RWPE2 (cell line): ENCODE results near the gene DRAXIN.

ENCODE experiments used
- ATAC-seq: fragments of 200-7000 bp; cut with Tn5 transposase; 3 replicates; pipeline ENCODE4 v1.9.1; 2021; ENCODE audit warnings: low read depth
- DNase-seq: peaks from one replicate; pipeline ENCODE4 v3.0.0-alpha.2; 2020; ENCODE audit warnings: low spot score
- H3K27ac ChIP-seq: fragments of 450-650 bp; 2 replicates; pipeline ENCODE4 v1.5.1; 2017; ENCODE audit warnings: mild to moderate bottlenecking; ENCODE audit not compliant: poor library complexity, severe bottlenecking
- H3K27me3 ChIP-seq: fragments of 250-450 bp; sonication (Bioruptor Pico); 2 replicates; pipeline ENCODE4 v1.5.1; 2021; ENCODE audit warnings: mild to moderate bottlenecking, moderate library complexity; ENCODE audit not compliant: insufficient read depth, poor library complexity, severe bottlenecking
- H3K36me3 ChIP-seq: fragments of 250-450 bp; sonication (Bioruptor Pico); 2 replicates; pipeline ENCODE4 v1.5.1; 2020; ENCODE audit warnings: low read depth, mild to moderate bottlenecking, moderate library complexity
- H3K4me1 ChIP-seq: fragments of 250-450 bp; sonication (Bioruptor Pico); 2 replicates; pipeline ENCODE4 v1.5.1; 2021; ENCODE audit warnings: mild to moderate bottlenecking, moderate library complexity; ENCODE audit not compliant: insufficient read depth, poor library complexity, severe bottlenecking
- H3K4me3 ChIP-seq: fragments of 250-450 bp; sonication (Bioruptor Pico); 2 replicates; pipeline ENCODE4 v1.5.1; 2021; ENCODE audit warnings: mild to moderate bottlenecking, moderate library complexity; ENCODE audit not compliant: severe bottlenecking
- H3K9me3 ChIP-seq: fragments of 250-450 bp; sonication (Bioruptor Pico); 2 replicates; pipeline ENCODE4 v1.5.1; 2021; ENCODE audit warnings: mild to moderate bottlenecking, moderate library complexity; ENCODE audit not compliant: severe bottlenecking
- CTCF ChIP-seq: fragments of 450-650 bp; IDR thresholded peaks from one replicate; pipeline ENCODE4 v1.5.1; 2017; ENCODE audit warnings: mild to moderate bottlenecking, moderate library complexity; ENCODE audit not compliant: poor library complexity, severe bottlenecking

Gene DRAXIN

GRCh38 chr1:11719313-11720032 lies 28.0 kb downstream of the DRAXIN start:
- no peaks in the 10 kb centered on the region for H3K4me1 ChIP-seq
- TF ChIP-seq CTCF = peak; percentile 95
- no peaks in the 10 kb centered on the region for H3K9me3 ChIP-seq
- H3K27me3 ChIP-seq = no peaks in the 10 kb centered on the region
- no peak overlapping the region for H3K27ac ChIP-seq
- peak; percentile 49 for ATAC-seq
- no peak for DNase-seq
- H3K4me3 ChIP-seq = peak overlapping the region; percentile 9
- H3K36me3 ChIP-seq = no peaks in the 10 kb centered on the region

- Histone ChIP-seq H3K4me3 (no peak overlapping the region), H3K27ac (no peak overlapping the region), H3K27me3 (no peaks in the 10 kb centered on the region), H3K9me3 (no peaks in the 10 kb centered on the region), H3K36me3 (no peaks in the 10 kb centered on the region), H3K4me1 (no peaks in the 10 kb centered on the region)
- peak; percentile 67 for TF ChIP-seq CTCF
- no peak for DNase-seq
- no peak for ATAC-seq
Measured at GRCh38 chr1:11720033-11720376, 28.5 kb downstream of the DRAXIN start.

DNA sequence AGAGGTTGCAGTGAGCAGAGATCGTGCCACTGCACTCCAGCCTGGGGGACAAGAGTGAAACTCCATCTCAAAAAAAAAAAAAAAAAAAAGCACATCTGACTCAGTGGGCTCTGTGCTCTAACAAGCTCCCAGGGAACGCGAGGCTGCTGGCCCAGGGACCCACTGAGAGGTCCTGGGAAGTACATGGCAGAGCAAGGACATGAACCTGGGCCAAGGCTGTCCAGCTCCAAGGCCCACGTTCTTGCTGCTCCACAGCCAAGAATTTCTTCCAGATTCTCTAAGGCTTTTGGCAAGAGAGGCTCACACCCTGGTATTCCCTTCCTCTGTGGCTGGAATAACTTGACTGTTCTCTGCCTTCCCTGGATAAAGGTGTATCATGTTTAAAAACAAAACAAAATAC lies 29.0 kb downstream of the DRAXIN start:
- H3K27ac ChIP-seq = no peak overlapping the region
- no peak overlapping the region for H3K4me3 ChIP-seq
- no peaks in the 10 kb centered on the region for H3K4me1 ChIP-seq
- H3K36me3 ChIP-seq = no peaks in the 10 kb centered on the region
- ATAC-seq (no peak), DNase-seq (no peak)
- H3K27me3 ChIP-seq = no peaks in the 10 kb centered on the region
- no peak for TF ChIP-seq CTCF
- H3K9me3 ChIP-seq = no peaks in the 10 kb centered on the region

DNA sequence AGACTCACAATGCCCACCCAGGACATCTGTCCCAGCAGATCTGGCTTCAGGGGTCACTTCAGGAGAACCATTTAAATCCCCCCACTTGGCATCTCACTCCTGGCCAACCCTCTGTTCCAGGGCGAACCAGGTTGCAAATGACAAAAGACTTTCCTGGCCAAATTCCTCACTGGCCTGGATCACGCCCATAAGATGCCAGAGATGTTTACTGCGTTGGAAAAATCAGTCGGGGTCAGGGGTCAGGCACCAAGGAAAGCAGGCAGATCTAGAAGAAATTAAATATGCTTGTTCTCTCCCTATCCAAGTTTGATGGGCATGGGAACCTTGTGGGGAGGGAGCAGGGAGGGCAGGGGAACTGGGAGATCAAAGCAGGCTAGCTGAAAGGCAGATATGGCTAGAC lies 29.8 kb downstream of the DRAXIN start:
- Histone ChIP-seq H3K27me3 (no peaks in the 10 kb centered on the region), H3K9me3 (no peaks in the 10 kb centered on the region), H3K27ac (no peak overlapping the region), H3K4me3 (no peak overlapping the region), H3K4me1 (no peaks in the 10 kb centered on the region), H3K36me3 (no peaks in the 10 kb centered on the region)
- no peak for ATAC-seq
- DNase-seq = no peak
- TF ChIP-seq CTCF = no peak

DNA sequence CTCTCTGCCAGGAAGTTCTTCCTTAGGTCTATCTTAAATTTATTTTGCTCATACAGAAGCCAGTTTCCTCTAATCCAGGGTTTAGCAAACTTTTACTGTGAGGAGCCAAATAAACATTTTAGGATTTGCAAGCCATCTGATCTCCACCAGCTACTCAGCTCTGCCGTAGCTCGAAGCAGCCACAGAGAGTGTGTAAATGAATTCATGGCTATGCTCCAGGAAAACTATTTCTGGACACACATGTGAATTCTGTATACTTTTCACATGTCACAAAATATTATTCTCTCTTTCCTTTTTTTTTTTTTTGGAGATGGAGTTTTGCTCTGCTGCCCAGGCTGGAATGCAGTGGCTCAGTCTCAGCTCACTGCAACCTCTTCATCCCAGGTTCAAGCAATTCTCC lies 31.0 kb downstream of the DRAXIN start:
- TF ChIP-seq CTCF = no peak
- no peak overlapping the region for H3K4me3 ChIP-seq
- no peaks in the 10 kb centered on the region for H3K36me3 ChIP-seq
- ATAC-seq (no peak), DNase-seq (no peak)
- no peaks in the 10 kb centered on the region for H3K27me3 ChIP-seq
- no peak overlapping the region for H3K27ac ChIP-seq
- no peaks in the 10 kb centered on the region for H3K9me3 ChIP-seq
- H3K4me1 ChIP-seq = no peaks in the 10 kb centered on the region
